ENCODE results near the gene WEE2.

DNA sequence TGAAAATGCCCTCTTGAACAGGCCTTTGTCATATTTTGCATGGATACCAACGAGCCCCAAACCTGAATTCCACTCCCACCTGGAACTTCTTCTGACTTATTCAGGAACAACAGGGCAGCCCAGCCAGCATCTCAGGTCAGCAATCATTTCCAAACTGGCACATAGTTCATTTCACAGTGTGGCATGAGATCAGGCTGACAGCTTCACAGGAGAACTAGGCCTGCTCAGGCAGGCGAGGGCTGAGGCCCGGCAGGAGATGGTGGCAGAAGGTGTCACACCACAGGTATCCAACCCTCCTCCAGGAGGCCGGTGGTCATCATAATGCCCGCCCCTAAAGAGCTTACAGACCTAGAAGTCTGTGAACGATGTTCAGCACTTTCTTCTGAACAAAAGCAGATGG, 48.7 kb upstream of the WEE2 start:
- TF ChIP-seq, protein P1, sequence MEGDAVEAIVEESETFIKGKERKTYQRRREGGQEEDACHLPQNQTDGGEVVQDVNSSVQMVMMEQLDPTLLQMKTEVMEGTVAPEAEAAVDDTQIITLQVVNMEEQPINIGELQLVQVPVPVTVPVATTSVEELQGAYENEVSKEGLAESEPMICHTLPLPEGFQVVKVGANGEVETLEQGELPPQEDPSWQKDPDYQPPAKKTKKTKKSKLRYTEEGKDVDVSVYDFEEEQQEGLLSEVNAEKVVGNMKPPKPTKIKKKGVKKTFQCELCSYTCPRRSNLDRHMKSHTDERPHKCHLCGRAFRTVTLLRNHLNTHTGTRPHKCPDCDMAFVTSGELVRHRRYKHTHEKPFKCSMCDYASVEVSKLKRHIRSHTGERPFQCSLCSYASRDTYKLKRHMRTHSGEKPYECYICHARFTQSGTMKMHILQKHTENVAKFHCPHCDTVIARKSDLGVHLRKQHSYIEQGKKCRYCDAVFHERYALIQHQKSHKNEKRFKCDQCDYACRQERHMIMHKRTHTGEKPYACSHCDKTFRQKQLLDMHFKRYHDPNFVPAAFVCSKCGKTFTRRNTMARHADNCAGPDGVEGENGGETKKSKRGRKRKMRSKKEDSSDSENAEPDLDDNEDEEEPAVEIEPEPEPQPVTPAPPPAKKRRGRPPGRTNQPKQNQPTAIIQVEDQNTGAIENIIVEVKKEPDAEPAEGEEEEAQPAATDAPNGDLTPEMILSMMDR (IDR thresholded peaks at IDR 0.05), result no peak
- no peak for TF ChIP-seq POLR2A (IDR thresholded peaks at IDR 0.05)
